ENCODE results near the gene ATP6AP2.

DNA sequence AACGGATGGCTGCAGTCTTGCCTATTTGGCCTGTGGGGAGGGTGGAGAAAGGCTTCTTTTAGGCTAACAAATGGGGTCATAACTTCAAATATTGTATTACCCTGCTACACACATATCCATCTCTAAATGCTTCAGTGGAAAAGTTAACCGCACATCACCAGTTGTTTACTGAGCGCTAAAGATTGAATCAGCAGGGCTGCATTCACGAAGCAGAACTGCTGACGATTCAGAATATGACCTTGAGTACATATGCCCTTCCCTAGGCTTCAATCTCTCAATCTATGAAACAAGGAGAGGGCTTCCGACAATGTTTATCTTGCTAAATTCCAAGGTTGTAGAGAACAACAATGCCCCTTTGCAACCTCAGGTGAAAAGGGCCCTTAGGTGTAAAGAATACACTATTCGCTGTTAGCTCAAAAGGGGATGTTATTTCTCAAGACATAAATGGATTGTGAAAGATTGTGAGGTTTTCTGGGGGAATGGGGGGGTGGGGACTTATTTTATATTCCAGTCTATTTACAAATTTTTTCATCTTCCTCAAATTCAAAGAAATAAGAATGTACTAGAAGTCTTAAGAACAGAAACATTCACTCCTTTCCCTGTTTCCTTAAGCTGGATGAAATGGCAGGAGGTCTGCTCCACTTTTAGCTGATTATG lies 2.6 kb upstream of the ATP6AP2 start:
- no peak for TF ChIP-seq POLR2AphosphoS5 (IDR thresholded peaks at IDR 0.05; ENCODE audit: low read depth, low read length)
- TF ChIP-seq, protein P1, sequence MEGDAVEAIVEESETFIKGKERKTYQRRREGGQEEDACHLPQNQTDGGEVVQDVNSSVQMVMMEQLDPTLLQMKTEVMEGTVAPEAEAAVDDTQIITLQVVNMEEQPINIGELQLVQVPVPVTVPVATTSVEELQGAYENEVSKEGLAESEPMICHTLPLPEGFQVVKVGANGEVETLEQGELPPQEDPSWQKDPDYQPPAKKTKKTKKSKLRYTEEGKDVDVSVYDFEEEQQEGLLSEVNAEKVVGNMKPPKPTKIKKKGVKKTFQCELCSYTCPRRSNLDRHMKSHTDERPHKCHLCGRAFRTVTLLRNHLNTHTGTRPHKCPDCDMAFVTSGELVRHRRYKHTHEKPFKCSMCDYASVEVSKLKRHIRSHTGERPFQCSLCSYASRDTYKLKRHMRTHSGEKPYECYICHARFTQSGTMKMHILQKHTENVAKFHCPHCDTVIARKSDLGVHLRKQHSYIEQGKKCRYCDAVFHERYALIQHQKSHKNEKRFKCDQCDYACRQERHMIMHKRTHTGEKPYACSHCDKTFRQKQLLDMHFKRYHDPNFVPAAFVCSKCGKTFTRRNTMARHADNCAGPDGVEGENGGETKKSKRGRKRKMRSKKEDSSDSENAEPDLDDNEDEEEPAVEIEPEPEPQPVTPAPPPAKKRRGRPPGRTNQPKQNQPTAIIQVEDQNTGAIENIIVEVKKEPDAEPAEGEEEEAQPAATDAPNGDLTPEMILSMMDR (IDR thresholded peaks at IDR 0.05) = no peak
- no peak for TF ChIP-seq SIN3A (IDR thresholded peaks at IDR 0.05; ENCODE audit: borderline replicate concordance, insufficient read depth, low read depth, low read length)
- TF ChIP-seq, protein P2, sequence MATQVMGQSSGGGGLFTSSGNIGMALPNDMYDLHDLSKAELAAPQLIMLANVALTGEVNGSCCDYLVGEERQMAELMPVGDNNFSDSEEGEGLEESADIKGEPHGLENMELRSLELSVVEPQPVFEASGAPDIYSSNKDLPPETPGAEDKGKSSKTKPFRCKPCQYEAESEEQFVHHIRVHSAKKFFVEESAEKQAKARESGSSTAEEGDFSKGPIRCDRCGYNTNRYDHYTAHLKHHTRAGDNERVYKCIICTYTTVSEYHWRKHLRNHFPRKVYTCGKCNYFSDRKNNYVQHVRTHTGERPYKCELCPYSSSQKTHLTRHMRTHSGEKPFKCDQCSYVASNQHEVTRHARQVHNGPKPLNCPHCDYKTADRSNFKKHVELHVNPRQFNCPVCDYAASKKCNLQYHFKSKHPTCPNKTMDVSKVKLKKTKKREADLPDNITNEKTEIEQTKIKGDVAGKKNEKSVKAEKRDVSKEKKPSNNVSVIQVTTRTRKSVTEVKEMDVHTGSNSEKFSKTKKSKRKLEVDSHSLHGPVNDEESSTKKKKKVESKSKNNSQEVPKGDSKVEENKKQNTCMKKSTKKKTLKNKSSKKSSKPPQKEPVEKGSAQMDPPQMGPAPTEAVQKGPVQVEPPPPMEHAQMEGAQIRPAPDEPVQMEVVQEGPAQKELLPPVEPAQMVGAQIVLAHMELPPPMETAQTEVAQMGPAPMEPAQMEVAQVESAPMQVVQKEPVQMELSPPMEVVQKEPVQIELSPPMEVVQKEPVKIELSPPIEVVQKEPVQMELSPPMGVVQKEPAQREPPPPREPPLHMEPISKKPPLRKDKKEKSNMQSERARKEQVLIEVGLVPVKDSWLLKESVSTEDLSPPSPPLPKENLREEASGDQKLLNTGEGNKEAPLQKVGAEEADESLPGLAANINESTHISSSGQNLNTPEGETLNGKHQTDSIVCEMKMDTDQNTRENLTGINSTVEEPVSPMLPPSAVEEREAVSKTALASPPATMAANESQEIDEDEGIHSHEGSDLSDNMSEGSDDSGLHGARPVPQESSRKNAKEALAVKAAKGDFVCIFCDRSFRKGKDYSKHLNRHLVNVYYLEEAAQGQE (IDR thresholded peaks at IDR 0.05; ENCODE audit: insufficient read depth in 1 of 2, low read depth in 2 of 2, low read length in 1 of 2) = no peak
- TF ChIP-seq TCF7L2 (IDR thresholded peaks at IDR 0.05; ENCODE audit: low read depth, low read length) = no peak
